WI38 (cell line): ENCODE results near the gene MAP3K7CL.

Source experiments
- H3K4me3 ChIP-seq: 2 replicates; pipeline ENCODE4 v1.5.1; 2011; ENCODE audit warnings: low read depth, mild to moderate bottlenecking, control low read depth, low read length
- TF ChIP-seq, protein P1 (sequence below): IDR thresholded peaks from 2 replicates; pipeline ENCODE4 v1.5.1; 2012; ENCODE audit warnings: low read depth, mild to moderate bottlenecking, control low read depth, low read length

Gene MAP3K7CL

DNA sequence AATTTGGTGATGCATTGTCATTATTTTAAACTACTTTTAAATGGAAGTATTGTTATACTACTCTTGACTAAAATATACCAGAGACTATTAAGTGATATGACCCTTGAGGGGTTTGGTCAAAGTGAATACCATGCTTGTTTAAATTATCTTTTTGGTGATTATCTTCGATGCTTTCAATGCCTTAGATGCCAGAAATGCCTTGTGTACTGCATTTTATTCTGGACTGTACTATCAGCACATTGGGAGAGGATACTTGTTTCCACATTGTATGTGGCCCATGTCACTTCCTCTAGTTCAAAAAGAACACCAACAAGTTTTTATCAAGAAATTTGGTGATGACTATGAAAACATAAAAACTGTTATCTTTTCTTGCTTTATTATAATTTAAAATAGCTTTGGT, 16.3 kb downstream of the MAP3K7CL start:
- TF ChIP-seq, protein P1, sequence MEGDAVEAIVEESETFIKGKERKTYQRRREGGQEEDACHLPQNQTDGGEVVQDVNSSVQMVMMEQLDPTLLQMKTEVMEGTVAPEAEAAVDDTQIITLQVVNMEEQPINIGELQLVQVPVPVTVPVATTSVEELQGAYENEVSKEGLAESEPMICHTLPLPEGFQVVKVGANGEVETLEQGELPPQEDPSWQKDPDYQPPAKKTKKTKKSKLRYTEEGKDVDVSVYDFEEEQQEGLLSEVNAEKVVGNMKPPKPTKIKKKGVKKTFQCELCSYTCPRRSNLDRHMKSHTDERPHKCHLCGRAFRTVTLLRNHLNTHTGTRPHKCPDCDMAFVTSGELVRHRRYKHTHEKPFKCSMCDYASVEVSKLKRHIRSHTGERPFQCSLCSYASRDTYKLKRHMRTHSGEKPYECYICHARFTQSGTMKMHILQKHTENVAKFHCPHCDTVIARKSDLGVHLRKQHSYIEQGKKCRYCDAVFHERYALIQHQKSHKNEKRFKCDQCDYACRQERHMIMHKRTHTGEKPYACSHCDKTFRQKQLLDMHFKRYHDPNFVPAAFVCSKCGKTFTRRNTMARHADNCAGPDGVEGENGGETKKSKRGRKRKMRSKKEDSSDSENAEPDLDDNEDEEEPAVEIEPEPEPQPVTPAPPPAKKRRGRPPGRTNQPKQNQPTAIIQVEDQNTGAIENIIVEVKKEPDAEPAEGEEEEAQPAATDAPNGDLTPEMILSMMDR: no peak
- no peak overlapping the region for H3K4me3 ChIP-seq

DNA sequence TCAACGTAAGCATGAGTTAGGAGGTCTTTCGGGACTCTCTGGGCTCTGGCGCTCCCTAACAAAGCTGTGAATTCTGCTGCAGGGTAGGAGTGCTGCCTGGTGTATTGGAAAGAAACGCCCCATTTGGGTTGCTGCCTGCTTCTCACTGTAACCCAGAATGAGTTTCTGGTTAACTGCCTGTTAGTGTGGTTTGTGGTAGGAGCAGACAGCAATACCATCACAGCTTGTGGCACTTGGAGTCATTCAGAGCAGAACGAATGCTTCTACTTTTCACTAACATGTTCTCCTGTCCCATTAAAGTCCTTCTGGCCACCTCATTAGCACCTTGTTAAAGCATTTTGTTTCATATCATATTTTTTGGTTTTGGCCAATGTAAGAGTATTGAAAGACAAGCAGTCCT, 18.1 kb downstream of the MAP3K7CL start:
- TF ChIP-seq, protein P1: no peak

GRCh38 chr21:29149808-29150425, 19.5 kb downstream of the MAP3K7CL start:
- TF ChIP-seq, protein P1: no peak
- H3K4me3 ChIP-seq: no peak overlapping the region

More for the DNA sequence above, 18.1 kb downstream of the MAP3K7CL start:
- H3K4me3 ChIP-seq: no peak overlapping the region

DNA sequence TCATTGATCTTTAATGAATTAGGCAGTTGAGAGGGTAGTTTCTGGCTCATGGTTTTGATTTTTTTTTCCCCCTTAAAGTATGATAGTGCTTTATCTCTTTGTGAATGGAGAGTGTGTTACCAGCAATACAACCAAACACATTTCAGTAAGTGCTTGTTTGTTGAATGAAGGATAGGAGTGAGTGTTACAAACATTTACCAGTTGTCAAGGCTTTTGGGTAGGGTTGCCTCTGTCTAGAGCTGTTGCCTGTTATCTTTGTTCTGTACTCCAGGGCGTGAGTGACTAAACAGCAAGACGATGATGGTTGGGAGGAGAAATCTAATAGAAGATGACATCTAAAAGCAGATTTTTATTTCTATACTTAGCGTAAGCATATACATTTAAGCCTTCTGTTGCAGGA, 21.5 kb downstream of the MAP3K7CL start:
- TF ChIP-seq, protein P1: no peak
- no peak overlapping the region for H3K4me3 ChIP-seq

DNA sequence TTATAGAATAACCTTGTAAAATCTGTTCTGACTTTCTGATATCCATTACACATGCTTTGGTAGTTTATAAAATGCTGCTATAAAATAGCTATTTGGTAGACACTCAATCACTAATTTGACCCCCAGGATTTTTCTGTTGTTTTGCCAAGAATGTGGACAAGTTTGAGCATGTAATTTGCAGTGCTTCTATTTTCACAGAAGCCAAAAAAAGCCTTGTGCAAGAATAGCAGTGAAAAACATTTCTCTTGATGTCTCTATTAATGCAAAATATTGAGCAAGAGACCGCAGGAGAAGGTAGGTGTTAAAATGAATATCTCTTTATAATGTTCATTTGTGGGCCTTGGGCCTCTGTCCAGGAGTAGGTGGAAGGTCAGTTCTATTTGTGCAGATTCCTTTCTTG, 22.5 kb downstream of the MAP3K7CL start:
- TF ChIP-seq, protein P1: no peak
- no peak overlapping the region for H3K4me3 ChIP-seq

- no peak overlapping the region for H3K4me3 ChIP-seq
- TF ChIP-seq, protein P1: no peak
Observed at GRCh38 chr21:29154270-29154669, 23.8 kb downstream of the MAP3K7CL start.

DNA sequence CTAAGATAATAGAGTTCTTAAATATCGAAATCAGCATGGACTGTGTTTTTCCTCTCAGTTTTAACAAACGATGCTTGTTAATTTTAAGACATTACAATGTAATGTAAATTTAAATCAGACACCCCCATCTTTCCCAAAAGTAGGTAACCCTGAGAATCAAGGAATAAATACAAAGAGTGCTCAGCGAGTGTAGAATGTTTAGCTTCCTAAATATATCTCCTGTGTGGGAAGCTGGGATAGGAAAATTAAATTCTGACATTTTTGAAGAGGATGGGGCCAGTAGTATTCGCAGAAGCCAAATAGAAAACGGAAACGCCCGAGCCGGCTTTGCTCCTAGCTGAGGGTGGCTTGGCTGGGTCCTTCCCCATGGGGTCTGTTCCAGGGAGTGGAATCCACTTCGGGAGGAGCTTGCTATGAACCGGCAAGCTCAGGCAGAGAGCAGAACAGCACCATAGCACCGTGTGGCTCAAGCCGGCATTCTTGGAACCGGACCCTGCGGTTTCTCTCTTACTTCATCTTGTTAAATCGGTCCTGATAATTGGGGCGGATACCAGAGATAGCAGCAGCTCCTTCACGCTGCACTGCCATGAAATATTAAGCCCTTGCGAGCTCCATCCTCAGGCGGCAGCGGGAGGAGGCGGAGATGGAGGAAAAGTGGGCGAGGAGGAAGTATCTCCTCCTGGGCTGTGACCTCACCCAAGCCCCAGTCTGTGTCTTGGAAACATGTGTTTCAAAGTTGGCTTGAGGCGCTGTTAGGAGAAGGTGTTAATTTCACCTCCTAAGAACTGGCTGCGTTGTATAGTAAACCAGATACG, 24.9 kb downstream of the MAP3K7CL start:
- TF ChIP-seq, protein P1: no peak
- peak overlapping the region; percentile 11 for H3K4me3 ChIP-seq
